Peyer's patch (tissue), 4 donors: ENCODE results near the gene TRPV5.

Source experiments
- CTCF ChIP-seq, 6 experiments: fragments of 450-650 bp in 4 of 6; fragments of 200-600 bp in 2 of 6; sonication (generic) in 1 of 6; IDR thresholded peaks; one replicate each; pipeline ENCODE4 v1.5.1; 2017 to 2019; ENCODE audit warnings: antibody characterized with exemption in 6 of 6, mild to moderate bottlenecking in 3 of 6, moderate library complexity in 1 of 6
- POLR2A ChIP-seq, 2 donors: fragments of 450-650 bp; IDR thresholded peaks; one replicate each; pipeline ENCODE4 v1.5.1; 2017; ENCODE audit warnings: antibody characterized with exemption in 2 of 2, mild to moderate bottlenecking in 2 of 2, moderate library complexity in 2 of 2

GRCh38 chr7:142916508-142916907, 17.0 kb downstream of the TRPV5 start:
- no peak for TF ChIP-seq CTCF (IDR thresholded peaks at IDR 0.05)
- no peak for TF ChIP-seq POLR2A (IDR thresholded peaks at IDR 0.05)
